ENCODE results near the gene PLCB1.
"Not testable (repeated sequence)": the region's sequence is repeated elsewhere in the genome, so short reads cannot be mapped to it uniquely, and the experiment has no call there.

PLCB1 gene

GRCh38 chr20:8131598-8132483, at the start of gene PLCB1:
PLCB1 (plus strand) TSS chr20:8132266; CDS start chr20:8132652, 386 bp downstream.
- DNase-seq (ENCODE audit: low read depth in 2 of 2), result peak; percentile 49 to 53

- DNase-seq (ENCODE audit: low read depth in 2 of 2), result no peak
These were observed 49.1 kb upstream of the PLCB1 start for GRCh38 chr20:8082989-8083388.

DNA sequence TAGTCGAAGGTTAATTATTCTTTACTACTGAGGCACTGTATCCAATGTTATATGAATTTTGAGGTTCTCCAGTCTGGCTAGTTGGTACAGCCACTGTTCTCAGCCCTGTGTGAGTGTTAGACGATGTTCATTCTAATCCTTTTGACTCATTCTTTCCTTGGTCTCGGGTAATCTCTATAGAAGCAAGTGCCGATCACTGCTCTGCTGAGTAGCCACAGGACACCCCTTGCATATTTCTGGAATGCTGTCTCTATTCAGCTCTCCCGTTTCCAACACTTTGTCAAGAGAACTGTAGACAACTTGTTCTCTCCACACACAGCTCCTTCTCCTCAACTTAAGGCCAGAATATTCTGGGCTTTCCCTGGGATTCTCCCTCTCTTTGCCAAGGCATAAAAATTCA, 42.4 kb upstream of the PLCB1 start:
- DNase-seq (ENCODE audit: low read depth in 2 of 2), result no peak

- no peak for DNase-seq (ENCODE audit: low read depth in 2 of 2)
These were observed 37.6 kb upstream of the PLCB1 start for GRCh38 chr20:8094415-8094818.

GRCh38 chr20:8094850-8095249, 37.2 kb upstream of the PLCB1 start:
- DNase-seq (ENCODE audit: low read depth in 2 of 2), result no peak

GRCh38 chr20:8095648-8096572, 36.2 kb upstream of the PLCB1 start:
- no peak for DNase-seq (ENCODE audit: low read depth in 2 of 2)

- no peak for DNase-seq (ENCODE audit: low read depth in 2 of 2)
These were observed 34.8 kb upstream of the PLCB1 start for GRCh38 chr20:8097307-8097706.

- DNase-seq (ENCODE audit: low read depth in 2 of 2), result no peak
These were observed 27.8 kb upstream of the PLCB1 start for GRCh38 chr20:8104252-8104651.

DNA sequence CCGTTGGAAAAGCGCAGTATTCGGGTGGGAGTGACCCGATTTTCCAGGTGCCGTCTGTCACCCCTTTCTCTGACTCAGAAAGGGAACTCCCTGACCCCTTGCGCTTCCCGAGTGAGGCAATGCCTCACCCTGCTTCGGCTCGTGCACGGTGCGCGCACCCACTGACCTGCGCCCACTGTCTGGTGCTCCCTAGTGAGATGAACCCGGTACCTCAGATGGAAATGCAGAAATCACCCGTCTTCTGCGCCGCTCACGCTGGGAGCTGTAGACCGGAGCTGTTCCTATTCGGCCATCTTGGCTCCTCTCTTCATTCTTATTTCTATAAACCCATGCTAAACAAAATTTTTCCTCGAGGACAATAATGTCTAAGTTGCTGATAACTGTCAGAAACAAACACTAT, 17.5 kb upstream of the PLCB1 start:
- not testable (repeated sequence) for DNase-seq (ENCODE audit: low read depth in 2 of 2)

DNA sequence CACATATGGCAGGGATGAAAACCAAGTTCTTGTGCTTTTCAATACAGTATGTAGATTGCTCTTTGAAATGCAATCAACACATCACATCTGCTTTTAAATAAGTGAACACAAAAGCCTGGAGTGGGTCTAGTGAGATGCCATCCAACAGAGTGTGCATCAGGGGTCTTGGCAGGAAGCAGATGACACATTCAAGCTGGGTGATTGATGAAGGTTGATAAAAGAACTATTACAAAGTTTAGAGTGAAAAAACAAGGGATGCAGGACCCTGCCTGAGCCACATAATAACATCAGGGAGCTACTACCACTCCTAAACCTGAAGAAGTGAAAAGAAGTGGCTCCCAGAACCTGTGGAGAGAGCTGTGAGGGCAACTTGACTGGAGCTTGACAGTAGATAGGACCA, 16.6 kb upstream of the PLCB1 start:
- DNase-seq (ENCODE audit: low read depth in 2 of 2), result no peak

- no peak for DNase-seq (ENCODE audit: low read depth in 2 of 2)
These were observed 15.8 kb upstream of the PLCB1 start for GRCh38 chr20:8116067-8116811.

DNA sequence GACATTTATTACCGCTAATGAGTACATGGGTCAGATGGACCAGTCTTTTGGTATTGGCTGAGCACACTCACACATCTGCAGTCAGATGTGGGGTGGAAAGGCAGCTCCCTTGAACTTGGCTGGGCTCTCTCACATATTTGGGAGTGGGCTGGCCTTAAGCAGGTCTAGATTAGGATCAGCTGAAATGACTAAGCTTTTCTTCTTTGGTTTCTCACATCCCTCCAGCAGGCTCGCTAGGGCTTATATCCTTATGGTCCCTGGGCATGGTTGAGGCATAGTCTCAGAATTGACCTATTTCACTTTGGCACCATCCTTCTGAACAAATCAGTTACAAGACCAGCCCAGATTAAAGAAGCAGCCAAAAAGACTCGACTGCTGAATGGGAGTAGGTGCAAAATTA, 14.4 kb upstream of the PLCB1 start:
- DNase-seq (ENCODE audit: low read depth in 2 of 2), result no peak

DNA sequence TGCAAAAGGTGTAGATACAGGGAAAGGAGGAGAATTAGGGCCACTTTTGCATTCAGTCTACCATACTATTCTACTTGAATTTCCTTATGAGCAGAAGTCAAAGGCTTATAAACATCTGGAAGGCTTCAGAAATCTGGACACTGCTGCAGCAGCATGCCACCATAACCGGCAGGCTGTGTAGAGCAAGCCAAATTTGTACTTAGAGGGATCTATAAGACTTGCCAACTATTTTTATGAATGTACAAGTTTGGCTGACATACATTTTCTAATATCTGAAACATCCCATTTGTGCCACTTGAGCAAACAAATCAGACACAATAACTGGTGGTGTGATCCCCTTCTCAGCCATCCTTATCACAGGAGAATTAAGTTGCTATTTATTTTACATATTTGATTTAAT, 14.0 kb upstream of the PLCB1 start:
- no peak for DNase-seq (ENCODE audit: low read depth in 2 of 2)

DNA sequence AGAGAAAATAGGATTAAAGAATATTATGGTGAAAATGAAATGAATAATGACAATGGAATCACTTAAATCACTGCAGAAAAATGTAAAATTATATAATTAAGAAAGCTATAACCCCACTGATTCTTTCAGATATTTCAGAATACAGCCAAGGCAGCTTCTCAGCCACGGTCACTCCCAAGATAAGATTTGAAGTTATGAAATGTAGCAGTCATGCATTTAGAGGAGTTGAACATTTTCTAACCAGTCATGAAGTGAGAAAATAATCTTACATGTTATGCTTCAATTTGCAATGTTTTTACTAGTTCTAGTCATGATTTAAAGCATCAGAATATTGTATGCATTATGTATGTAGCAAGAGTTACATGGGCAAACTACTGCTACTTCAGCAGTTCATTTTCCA, 13.3 kb upstream of the PLCB1 start:
- DNase-seq (ENCODE audit: low read depth in 2 of 2), result no peak

GRCh38 chr20:8121666-8122065, 10.4 kb upstream of the PLCB1 start:
- DNase-seq (ENCODE audit: low read depth in 2 of 2), result no peak

GRCh38 chr20:8124639-8125038, 7.4 kb upstream of the PLCB1 start:
- DNase-seq (ENCODE audit: low read depth in 2 of 2), result no peak

DNA sequence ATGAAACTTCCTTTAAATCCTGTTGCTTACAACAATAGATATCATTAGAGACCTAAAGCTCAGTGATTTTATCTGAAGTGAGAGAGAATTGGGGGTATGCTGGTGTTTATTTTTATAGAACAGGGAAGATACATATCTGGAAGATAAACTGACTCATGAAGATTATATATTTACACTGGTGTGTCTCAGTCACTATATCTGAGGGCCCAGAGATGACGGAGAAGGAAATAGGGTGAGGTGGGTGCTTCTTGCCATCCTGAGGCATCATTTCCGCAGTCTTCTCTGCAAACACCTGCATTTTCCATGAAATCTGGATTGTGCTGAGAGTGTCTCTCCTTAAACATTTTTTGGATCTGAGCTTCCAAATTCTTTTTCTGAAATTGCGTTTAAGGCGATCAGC, 5.9 kb upstream of the PLCB1 start:
- DNase-seq (ENCODE audit: low read depth in 2 of 2), result no peak

GRCh38 chr20:8126841-8127378, 5.2 kb upstream of the PLCB1 start:
- no peak for DNase-seq (ENCODE audit: low read depth in 2 of 2)

GRCh38 chr20:8127553-8128255, 4.4 kb upstream of the PLCB1 start:
- no peak for DNase-seq (ENCODE audit: low read depth in 2 of 2)

DNA sequence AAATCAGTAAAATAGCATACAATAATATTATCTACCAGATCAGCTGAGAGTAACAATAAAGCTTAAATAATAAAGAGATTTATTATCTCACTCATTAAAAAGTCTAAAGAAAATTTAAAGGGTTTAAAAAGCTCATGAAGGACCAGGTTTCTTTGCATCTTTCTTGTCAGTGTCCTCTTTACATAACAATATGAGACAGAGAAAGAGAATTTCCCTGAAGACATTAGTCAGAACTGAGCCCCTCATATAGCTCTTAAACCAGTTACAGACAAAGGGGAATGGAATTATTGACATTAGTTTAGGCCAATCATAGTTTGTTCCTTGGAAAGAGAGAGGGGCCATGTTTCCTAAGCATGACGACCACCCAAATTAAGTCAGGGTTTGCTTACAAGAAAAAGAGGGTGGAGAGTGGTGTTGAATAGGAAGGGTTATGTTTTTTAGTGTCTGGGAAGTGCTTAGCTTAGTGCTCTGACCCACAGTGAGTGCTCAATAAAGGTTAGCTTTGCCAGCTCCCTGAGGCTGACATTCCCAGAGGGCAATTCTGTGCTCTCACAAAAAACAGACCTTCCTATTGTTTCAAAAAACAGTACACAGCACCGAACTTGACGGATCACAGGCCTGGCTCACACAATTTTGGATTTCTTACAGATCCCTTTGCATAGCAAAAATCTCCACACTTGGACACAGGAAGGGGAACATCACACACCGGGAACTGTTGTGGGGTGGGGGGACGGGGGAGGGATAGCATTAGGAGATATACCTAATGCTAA, 3.6 kb upstream of the PLCB1 start:
- DNase-seq (ENCODE audit: low read depth in 2 of 2), result no peak
